Esophagus muscularis mucosa (tissue), 4 donors: ENCODE data around the gene RBP3. TPM values are rescaled to one million over a fixed set of nuclear protein-coding genes. Genes with fewer than 3 reads are reported as not detected.

Experiments
- DNase-seq: peaks from one replicate; pipeline ENCODE4 v3.0.0-alpha.2; 2017; ENCODE audit errors: extremely low spot score
- H3K27ac ChIP-seq, 4 donors: fragments of 200-600 bp; sonication (generic); replicated peaks in 1 of 4; 1 replicate in 3 of 4; 2 replicates in 1 of 4; pipeline ENCODE4 v1.5.1; 2016 to 2019; ENCODE audit warnings: mild to moderate bottlenecking in 1 of 4
- H3K27me3 ChIP-seq, 4 donors: fragments of 200-600 bp; sonication (generic); one replicate each; pipeline versions ENCODE4 v1.5.1 to v1.6.0; 2016 to 2019
- H3K36me3 ChIP-seq, 4 donors: fragments of 200-600 bp; sonication (generic); one replicate each; pipeline ENCODE4 v1.5.1; 2016 to 2019
- H3K4me1 ChIP-seq, 4 donors: fragments of 200-600 bp; sonication (generic); one replicate each; pipeline ENCODE4 v1.5.1; 2016 to 2019
- H3K4me3 ChIP-seq, 4 donors: fragments of 200-600 bp; sonication (generic); 1 replicate in 2 of 4; 2 replicates in 2 of 4; pipeline ENCODE4 v1.5.1; 2016 to 2019; ENCODE audit warnings: mild to moderate bottlenecking in 4 of 4, moderate library complexity in 1 of 4
- H3K9me3 ChIP-seq, 4 donors: fragments of 200-600 bp; sonication (generic); 1 replicate in 3 of 4; 2 replicates in 1 of 4; pipeline ENCODE4 v1.5.1; 2016 to 2019
- EP300 ChIP-seq: sonication (generic); formaldehyde crosslinking; IDR thresholded peaks from one replicate; pipeline ENCODE4 v1.6.1; 2017; ENCODE audit warnings: antibody characterized with exemption
- POLR2A ChIP-seq: fragments of 450-650 bp; IDR thresholded peaks from one replicate; pipeline ENCODE4 v1.6.1; 2017; ENCODE audit warnings: antibody characterized with exemption, moderate library complexity, mild to moderate bottlenecking, low read depth
- POLR2AphosphoS5 ChIP-seq, 2 donors: sonication (generic); formaldehyde crosslinking; IDR thresholded peaks; one replicate each; pipeline ENCODE4 v1.6.1; 2017; ENCODE audit warnings: antibody characterized with exemption in 2 of 2
- WGBS: methylation state at CpG from one replicate; pipeline ENCODE4 v1.1.5; 2018; 5-methylcytosine and 5-hydroxymethylcytosine counted together
- intact Hi-C: fragments of 100-400 bp; cut with DNase I; formaldehyde crosslinking; loops from one replicate; pipeline ENCODE4 v1.15.1; 2023
- total RNA-seq, 4 donors: library from RNA; depleted of rRNA; stranded (reverse); fragments of >200 nt; gene quantifications; one replicate each; pipeline versions ENCODE4 v1.1.0 to v1.2.1, GENCODE V29; 2016
- TF ChIP-seq, protein P1 (sequence below), 3 experiments: fragments of 200-600 bp in 2 of 3; fragments of 450-650 bp in 1 of 3; sonication (generic) in 2 of 3; IDR thresholded peaks; one replicate each; pipeline ENCODE4 v1.5.1; 2017 to 2019; ENCODE audit warnings: antibody characterized with exemption in 3 of 3, mild to moderate bottlenecking in 2 of 3, moderate library complexity in 1 of 3

RBP3 gene
- total RNA-seq, 4 donors from 2014 or later, result under 0.01 to 0.06 TPM; not detected in 2

- peaks cover 0 to 9% (median 0%) of the 10 kb centered on the region in 4 donors for H3K27me3 ChIP-seq
- 89% methylated on average over 21 of the region's 37 CpGs for WGBS
- no peak overlapping the region for H3K27ac ChIP-seq
- H3K4me3 ChIP-seq, result no peak overlapping the region
- no peaks in the 10 kb centered on the region for H3K36me3 ChIP-seq
- no peak for DNase-seq
- TF ChIP-seq POLR2AphosphoS5 (IDR thresholded peaks at IDR 0.05) (no peak), POLR2A (no peak), EP300 (no peak)
- TF ChIP-seq, protein P1, sequence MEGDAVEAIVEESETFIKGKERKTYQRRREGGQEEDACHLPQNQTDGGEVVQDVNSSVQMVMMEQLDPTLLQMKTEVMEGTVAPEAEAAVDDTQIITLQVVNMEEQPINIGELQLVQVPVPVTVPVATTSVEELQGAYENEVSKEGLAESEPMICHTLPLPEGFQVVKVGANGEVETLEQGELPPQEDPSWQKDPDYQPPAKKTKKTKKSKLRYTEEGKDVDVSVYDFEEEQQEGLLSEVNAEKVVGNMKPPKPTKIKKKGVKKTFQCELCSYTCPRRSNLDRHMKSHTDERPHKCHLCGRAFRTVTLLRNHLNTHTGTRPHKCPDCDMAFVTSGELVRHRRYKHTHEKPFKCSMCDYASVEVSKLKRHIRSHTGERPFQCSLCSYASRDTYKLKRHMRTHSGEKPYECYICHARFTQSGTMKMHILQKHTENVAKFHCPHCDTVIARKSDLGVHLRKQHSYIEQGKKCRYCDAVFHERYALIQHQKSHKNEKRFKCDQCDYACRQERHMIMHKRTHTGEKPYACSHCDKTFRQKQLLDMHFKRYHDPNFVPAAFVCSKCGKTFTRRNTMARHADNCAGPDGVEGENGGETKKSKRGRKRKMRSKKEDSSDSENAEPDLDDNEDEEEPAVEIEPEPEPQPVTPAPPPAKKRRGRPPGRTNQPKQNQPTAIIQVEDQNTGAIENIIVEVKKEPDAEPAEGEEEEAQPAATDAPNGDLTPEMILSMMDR (IDR thresholded peaks at IDR 0.05), result no peak
- H3K9me3 ChIP-seq, result no peaks in the 10 kb centered on the region
- peaks cover 0 to 14% (median 13%) of the 10 kb centered on the region in 4 donors for H3K4me1 ChIP-seq
- intact Hi-C loops, result loop anchor here (5.0 kb wide), 1 partner anchor 263 kb away; no protein-coding TSS in a partner anchor
These were observed 38.1 kb upstream of the RBP3 start for GRCh38 chr10:47310090-47310505.

GRCh38 chr10:47311193-47311931 lies 36.8 kb upstream of the RBP3 start:
- 49% methylated on average over 10 of the region's 10 CpGs for WGBS
- H3K4me1 ChIP-seq, result peaks cover 0 to 14% (median 13%) of the 10 kb centered on the region in 4 donors
- H3K36me3 ChIP-seq, result no peaks in the 10 kb centered on the region
- H3K27me3 ChIP-seq, result peaks cover 0 to 6% (median 0%) of the 10 kb centered on the region in 4 donors
- no peak for DNase-seq
- H3K4me3 ChIP-seq, result no peak overlapping the region
- H3K9me3 ChIP-seq, result no peaks in the 10 kb centered on the region
- intact Hi-C loops, result loop anchor here (5.0 kb wide), 1 partner anchor 264 kb away; no protein-coding TSS in a partner anchor
- no peak overlapping the region for H3K27ac ChIP-seq
- no peak for TF ChIP-seq POLR2A

DNA sequence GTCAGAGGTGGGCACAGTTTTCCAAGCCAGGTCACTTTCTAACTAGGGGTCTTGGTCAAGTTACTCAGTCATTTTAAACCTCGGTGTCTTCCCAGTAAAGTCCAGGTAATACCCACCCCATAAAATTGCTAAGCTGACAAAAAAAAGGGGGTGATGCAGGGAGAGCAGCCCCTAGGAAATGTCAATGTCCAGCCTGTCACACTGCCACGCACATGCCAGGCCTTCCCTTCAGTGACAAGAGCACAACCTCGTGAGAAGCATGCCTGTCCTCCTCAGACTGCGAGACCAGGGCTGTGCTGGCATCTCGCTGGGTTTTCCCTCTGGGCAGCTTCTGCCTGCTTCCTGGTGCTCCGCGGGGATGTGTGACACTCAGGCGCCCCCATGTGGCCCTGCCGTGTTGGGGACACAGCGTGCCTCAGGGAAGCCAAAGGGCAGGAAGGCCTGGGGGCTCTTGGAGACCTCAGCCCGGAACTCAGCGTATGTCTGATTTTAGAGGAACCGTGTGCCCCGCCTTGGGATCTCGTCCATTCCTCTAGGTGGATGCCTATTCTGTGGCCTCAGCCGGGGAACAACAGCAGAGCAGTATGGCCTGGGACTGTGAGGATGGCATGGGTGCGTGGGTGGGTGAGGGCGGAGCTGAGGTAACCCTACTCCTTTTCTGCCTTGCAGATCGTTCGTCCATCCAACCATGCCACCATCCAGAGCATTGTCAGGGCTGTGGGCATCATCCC lies 36.1 kb upstream of the RBP3 start:
- 25% methylated on average over 13 of the region's 20 CpGs for WGBS
- H3K27me3 ChIP-seq, result peaks cover 0 to 6% (median 0%) of the 10 kb centered on the region in 4 donors
- intact Hi-C loops, result loop anchor here (2.0 to 5.0 kb wide), 2 partner anchors 265 to 287 kb away; no protein-coding TSS in a partner anchor
- H3K9me3 ChIP-seq, result no peaks in the 10 kb centered on the region
- no peak for TF ChIP-seq POLR2A
- no peak for TF ChIP-seq EP300
- no peak for TF ChIP-seq POLR2AphosphoS5 (IDR thresholded peaks at IDR 0.05)
- TF ChIP-seq, protein P1 (IDR thresholded peaks at IDR 0.05), result peak; percentile 64 to 74 (median 65)
- peak; percentile 93 for DNase-seq
- H3K27ac ChIP-seq, result no peak overlapping the region
- no peak overlapping the region for H3K4me3 ChIP-seq
- peaks cover 0 to 14% (median 13%) of the 10 kb centered on the region in 4 donors for H3K4me1 ChIP-seq
- H3K36me3 ChIP-seq, result no peaks in the 10 kb centered on the region

- no peak for DNase-seq
- WGBS, result 67% methylated on average over 1 of the region's 7 CpGs
- intact Hi-C loops, result loop anchor here (2.0 to 5.0 kb wide), 2 partner anchors 265 to 288 kb away; no protein-coding TSS in a partner anchor
These were observed 35.5 kb upstream of the RBP3 start for GRCh38 chr10:47312663-47312995.

More at GRCh38 chr10:47312663-47312995, 35.5 kb upstream of the RBP3 start:
- TF ChIP-seq EP300 (no peak), POLR2A (no peak), POLR2AphosphoS5 (IDR thresholded peaks at IDR 0.05) (no peak)
- TF ChIP-seq, protein P1 (IDR thresholded peaks at IDR 0.05), result no peak
- no peak overlapping the region for H3K27ac ChIP-seq
- H3K4me1 ChIP-seq, result peaks cover 0 to 14% (median 13%) of the 10 kb centered on the region in 4 donors
- H3K27me3 ChIP-seq, result peaks cover 0 to 6% (median 0%) of the 10 kb centered on the region in 4 donors
- no peak overlapping the region for H3K4me3 ChIP-seq
- no peaks in the 10 kb centered on the region for H3K9me3 ChIP-seq
- H3K36me3 ChIP-seq, result no peaks in the 10 kb centered on the region
